Lung microvascular endothelial cell (primary cell): ENCODE data around the gene FOSL1. TPM values are rescaled to one million over a fixed set of nuclear protein-coding genes. Genes with fewer than 3 reads are reported as not detected.

Source experiments
- DNase-seq, 2 donors: peaks; one replicate each; pipeline versions ENCODE4 v3.0.0 to v3.0.0-alpha.2; 2010; ENCODE audit warnings: low read depth in 2 of 2
- total RNA-seq: library from RNA; depleted of rRNA; stranded (reverse); fragments of >200 nt; gene quantifications from 2 replicates; pipeline ENCODE4 v1.2.1, GENCODE V29; 2014

FOSL1 gene
- total RNA-seq, 1 donor from 2014 or later: 0.99 TPM

DNA sequence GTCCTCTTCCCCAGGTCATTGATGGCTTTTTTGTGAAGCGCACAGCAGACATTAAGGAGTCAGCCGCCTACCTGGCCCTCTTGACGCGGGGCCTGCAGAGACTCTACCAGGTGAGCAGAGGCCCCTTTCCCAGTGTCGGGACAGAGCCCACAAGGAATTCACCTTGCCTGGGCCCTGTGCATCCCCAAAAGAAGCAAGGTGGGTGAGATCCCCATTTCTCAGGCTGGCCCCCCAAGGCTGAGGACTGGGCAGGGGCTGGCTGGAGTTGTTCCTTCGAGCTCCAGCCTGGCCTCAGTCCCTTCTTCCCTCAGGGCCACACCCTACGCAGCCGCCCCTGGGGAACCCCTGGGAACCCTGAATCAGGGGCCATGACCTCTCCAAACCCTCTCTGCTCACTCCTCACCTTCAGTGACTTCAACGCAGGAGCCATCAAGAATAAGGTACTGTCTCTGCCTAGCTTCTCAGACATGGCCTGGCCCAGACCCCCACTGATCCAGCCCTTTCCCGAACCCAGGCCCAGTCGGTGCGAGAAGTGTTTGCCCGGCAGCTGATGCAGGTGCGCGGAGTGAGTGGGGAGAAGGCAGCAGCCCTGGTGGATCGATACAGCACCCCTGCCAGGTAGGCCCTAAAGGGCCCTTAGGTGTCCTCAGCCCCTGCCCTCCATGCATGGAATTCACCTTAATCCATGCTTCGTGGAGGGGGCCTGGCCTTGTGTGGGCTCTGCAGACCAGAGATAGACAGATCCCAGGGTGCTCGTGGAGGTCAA, 35.3 kb downstream of the FOSL1 start:
- DNase-seq: no peak

- no peak for DNase-seq
These were observed 36.1 kb downstream of the FOSL1 start for GRCh38 chr11:65863889-65864705.

- DNase-seq: no peak
These were observed 37.0 kb downstream of the FOSL1 start for GRCh38 chr11:65862941-65863888.

GRCh38 chr11:65862191-65862735, 37.9 kb downstream of the FOSL1 start:
- no peak for DNase-seq

GRCh38 chr11:65861533-65862183, 38.5 kb downstream of the FOSL1 start:
- DNase-seq: no peak

GRCh38 chr11:65861165-65861505, 39.1 kb downstream of the FOSL1 start:
- DNase-seq: no peak

DNA sequence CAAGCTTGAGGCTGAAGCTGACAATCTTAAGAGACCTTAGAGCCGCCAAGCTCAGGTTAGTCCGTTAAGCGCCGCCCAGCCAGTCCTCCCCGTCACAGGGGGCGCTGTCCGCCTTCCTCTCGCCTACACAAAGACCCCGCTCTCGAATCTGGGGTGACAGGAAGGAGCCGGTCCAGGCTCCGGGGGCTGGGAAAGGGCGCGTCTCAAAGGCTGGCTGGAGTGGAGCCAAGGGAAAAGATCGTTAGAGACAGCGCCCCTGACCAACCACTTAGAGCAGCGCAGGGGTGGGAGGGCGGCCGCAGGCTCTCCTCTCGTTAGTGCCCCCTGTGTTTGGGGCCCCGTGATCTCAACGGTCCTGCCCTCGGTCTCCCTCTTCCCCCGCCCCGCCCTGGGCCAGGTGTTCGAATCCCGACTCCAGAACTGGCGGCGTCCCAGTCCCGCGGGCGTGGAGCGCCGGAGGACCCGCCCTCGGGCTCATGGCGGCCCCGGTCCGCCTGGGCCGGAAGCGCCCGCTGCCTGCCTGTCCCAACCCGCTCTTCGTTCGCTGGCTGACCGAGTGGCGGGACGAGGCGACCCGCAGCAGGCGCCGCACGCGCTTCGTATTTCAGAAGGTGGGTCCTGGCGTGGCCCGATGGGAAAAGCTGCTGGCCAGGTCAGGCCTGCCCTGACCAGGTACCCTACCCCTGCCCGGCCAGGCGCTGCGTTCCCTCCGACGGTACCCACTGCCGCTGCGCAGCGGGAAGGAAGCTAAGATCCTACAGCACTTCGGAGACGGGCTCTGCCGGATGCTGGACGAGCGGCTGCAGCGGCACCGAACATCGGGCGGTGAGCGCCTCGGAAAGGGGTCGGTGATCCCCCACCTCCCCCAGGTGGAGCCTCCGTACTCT, 39.7 kb downstream of the FOSL1 start, which contains the start of gene MUS81:
MUS81 (plus strand) TSS at position 156 of the 887 bp plus-strand sequence; CDS start at position 477, 321 bp downstream.
- peak; percentile 97 to 98 for DNase-seq

GRCh38 chr11:65859812-65860277, 40.3 kb downstream of the FOSL1 start:
- DNase-seq: no peak

GRCh38 chr11:65859095-65859811, 40.9 kb downstream of the FOSL1 start:
- DNase-seq: peak; percentile 96 to 98

DNA sequence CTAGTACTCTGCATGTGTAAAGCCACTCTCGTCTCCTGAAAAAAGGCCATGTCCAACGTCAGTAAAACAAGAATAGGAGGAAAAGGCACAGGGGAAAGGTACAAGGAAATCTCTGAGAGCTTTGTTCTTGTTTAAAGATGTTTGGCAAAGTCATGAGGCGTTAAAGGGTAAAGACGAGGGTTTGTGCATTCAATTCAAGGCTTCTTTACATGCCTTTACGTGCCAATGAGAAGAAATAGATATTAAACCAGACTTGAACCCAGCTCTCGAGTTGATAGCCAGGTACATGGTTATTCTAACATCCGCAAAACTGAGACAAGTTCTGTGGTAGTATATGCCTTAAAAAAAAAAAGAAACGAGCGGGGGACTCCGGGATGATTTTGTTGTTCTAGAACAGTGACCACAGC, 41.5 kb downstream of the FOSL1 start:
- DNase-seq: peak in 1 of 2 donors; percentile 32

DNA sequence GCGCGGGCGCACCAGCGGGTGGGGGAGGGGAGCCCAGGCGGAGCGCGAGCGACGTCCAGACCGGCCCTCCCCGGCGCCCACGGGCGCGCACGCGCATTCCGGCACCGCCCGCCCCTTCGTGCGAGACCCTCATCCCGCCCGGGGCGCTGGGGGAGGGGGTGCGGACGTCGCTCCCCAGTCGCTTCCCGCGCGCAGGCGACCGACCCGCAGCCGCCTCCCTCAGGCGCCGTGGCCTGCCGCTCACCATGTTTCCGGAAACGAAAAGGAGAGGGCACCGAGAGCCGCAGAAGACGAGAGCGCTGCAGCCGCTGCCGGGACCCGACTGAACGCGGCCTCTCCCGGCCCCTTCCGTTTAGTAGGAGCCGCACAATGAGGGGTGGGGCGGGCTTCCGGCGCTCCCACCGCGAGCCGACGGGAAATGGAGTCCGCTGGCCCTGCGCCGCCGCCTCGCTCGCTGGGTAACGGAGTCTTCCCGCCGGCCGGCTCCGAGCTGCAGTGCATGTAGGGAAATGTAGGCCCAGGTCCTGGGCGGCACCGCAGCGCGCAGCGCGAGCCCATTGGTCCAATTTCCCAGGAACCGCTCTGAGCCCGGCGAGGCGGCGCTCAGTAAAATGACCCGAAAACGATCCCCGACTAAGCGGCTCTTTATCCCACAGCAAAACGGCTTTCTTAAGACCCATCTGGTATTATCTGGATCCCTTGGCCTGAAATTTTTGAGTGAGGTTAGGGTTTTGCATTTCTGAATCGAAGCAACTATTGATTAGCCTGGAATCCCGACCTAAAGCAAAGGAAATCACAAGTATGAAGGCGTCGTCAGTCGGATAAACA, 42.1 kb downstream of the FOSL1 start, which contains the start of gene CFL1:
CFL1 (minus strand) TSS at position 328 of the 828 bp plus-strand sequence; CDS start at position 247, 81 bp downstream.
- peak; percentile 99 for DNase-seq

- peak in 1 of 2 donors; percentile 33 for DNase-seq
These were observed 42.7 kb downstream of the FOSL1 start for GRCh38 chr11:65857500-65857852.

DNA sequence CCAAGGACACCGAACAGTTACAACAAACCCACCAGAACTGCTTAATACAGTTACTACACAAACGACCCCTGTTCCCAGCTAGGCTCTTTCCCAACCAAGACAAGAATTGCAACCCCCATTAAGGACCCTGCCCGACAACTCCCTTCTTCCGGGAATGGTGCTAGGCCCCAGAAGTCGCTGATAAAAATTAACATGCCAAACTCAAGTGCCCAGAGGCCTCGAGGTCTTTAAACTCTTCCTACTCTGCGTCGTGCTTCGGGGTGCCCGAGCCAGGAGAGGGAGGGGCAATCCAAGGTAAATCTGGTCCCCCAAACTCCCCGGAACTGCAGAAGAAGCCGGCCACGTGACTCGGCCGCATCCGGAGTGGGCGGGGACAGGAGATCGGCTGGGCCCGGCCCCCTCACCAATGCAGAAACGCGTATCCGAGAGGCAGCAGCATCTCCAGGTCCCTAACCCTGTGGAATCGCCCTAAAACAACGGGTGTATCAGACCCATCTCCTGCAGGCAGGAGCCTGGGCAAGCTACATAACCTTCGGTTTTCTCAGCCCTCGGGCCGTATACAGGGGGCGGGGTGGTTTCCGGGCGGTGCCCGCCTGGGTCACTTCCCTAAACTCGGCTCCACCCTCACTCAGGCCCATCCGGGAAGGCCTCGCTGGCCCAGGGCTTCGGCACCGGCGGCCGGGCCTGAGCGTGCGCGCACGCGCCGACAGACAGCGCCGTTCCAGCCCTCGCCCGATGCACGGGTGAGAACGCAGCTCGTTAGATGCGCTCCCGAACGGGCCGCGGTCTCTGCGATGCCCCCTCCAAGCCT, 43.3 kb downstream of the FOSL1 start:
- peak; percentile 68 to 75 for DNase-seq

DNA sequence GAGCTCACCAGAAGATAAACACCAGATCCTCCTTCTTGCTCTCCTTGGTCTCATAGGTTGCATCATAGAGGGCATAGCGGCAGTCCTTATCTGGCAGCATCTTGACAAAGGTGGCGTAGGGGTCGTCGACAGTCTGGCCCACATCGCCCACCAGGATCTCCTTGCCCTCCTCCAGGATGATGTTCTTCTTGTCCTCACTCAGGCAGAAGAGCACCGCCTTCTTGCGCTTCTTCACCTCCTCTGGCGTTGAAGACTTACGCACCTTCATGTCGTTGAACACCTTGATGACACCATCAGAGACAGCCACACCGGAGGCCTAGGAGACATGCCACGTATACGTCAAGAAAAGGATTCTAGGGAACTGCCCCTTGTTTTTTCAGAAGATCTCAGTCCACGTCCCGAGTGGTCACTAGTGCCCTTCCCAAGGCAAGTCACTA, 44.2 kb downstream of the FOSL1 start:
- DNase-seq: no peak

DNA sequence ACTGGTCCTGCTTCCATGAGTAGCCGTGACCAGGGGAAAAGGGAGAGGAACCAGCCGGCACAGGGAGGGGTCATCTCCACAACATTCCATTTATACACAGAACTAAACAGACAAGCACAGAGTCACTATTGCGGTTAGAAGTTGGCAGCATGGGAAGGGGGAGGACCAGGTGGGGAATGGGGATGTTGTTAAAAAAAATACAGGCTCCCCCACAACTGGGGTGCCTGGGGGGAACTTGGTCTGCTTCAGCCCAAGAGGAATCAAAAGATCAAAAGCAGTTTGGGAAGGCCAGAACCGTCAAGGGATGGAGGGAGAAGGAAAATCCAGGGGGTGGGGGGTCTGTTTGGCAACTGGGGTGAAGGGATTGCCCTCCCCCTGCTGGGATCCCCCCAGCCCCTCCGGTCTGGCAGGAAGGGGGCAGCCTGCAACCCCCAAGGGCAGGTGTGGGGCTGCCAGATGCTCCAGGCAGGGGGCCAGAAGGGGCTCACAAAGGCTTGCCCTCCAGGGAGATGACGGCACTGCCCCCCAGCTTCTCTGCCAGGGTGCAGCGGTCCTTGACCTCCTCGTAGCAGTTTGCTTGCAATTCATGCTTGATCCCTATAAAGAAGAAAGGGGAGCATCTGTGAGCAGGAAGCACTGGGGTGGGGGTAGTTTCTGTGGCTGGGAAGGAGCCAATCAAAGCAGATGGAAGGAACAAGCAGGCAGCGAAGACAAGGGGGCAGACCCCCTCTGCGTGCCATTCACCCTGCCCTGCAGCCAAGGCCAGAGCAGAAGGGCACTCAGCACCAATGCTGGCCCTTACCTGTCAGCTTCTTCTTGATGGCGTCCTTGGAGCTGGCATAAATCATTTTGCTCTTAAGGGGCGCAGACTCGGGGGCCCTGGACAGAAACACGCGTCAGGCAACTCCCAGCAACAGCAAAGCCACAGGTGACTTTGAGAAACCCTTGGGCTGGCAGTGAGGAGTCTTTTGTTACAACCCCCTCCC, 45.0 kb downstream of the FOSL1 start:
- no peak for DNase-seq

- no peak for DNase-seq
These were observed 46.0 kb downstream of the FOSL1 start for GRCh38 chr11:65854161-65854592.
